ENCODE measurements around the gene ALKBH8. TPM values are rescaled to one million over a fixed set of nuclear protein-coding genes. Genes with fewer than 3 reads are reported as not detected.
A peak's percentile ranks its signal among the peaks of the same experiment; 100 is the strongest.

The ALKBH8 gene
- total and polyA plus RNA-seq, 2 of the 13 experiments (the other 11 are each of a cell fraction or from before 2014, with no cell fraction given) = 2.4 to 9.1 TPM

DNA sequence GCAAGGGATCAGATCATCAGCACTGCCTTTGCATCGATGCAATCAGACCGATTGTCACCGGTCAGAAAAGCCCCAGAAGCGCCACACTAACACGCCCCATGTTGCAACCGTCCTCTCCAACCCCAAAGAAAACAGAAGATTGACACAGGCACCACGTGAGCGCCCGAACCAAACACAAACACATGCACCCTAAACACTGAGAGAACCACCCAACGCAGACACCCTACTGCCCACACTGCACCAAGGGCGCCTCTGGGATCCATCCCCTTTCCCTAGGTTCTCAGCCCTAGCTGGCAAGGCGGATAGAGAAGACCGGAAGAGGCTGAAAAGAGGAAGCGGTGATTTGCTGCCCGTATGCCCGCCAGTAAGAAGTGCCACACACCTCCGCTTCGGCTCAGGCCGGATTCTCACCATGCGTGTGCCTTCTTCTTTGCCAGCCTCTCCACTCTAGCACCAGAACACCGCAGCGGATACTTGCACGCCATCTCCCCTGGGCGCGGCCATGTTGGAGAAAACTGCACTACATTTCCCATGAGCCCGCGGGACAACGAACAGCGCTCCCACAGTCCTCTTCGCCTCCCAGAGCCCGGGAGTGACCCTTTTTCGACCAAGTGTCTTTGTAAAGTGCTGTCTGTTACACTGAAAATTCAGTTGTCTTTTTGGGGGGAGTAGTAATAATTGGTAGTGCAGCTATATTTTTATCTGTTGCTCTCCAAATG is at the start of gene ALKBH8 (continued):
- TF ChIP-seq, protein P1, sequence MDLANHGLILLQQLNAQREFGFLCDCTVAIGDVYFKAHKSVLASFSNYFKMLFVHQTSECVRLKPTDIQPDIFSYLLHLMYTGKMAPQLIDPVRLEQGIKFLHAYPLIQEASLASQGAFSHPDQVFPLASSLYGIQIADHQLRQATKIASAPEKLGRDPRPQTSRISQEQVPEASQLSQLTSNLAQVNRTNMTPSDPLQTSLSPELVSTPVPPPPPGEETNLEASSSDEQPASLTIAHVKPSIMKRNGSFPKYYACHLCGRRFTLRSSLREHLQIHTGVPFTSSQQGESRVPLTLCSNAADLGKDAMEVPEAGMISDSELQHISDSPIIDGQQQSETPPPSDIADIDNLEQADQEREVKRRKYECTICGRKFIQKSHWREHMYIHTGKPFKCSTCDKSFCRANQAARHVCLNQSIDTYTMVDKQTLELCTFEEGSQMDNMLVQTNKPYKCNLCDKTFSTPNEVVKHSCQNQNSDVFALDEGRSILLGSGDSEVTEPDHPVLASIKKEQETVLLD (CRISPR knock-in tag; IDR thresholded peaks at IDR 0.05; ENCODE audit: low read depth) = peak; percentile 56; the same call in 1 of the 2 replicates
- no peak for TF ChIP-seq ZNF329 (CRISPR knock-in tag; IDR thresholded peaks at IDR 0.05; ENCODE audit: low read depth)
- TF ChIP-seq ZFP36L2 (CRISPR knock-in tag; IDR thresholded peaks at IDR 0.05) = no peak
- TF ChIP-seq, protein P2, sequence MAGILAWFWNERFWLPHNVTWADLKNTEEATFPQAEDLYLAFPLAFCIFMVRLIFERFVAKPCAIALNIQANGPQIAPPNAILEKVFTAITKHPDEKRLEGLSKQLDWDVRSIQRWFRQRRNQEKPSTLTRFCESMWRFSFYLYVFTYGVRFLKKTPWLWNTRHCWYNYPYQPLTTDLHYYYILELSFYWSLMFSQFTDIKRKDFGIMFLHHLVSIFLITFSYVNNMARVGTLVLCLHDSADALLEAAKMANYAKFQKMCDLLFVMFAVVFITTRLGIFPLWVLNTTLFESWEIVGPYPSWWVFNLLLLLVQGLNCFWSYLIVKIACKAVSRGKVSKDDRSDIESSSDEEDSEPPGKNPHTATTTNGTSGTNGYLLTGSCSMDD (CRISPR knock-in tag; IDR thresholded peaks at IDR 0.05) = no peak
- TF ChIP-seq, protein P3, sequence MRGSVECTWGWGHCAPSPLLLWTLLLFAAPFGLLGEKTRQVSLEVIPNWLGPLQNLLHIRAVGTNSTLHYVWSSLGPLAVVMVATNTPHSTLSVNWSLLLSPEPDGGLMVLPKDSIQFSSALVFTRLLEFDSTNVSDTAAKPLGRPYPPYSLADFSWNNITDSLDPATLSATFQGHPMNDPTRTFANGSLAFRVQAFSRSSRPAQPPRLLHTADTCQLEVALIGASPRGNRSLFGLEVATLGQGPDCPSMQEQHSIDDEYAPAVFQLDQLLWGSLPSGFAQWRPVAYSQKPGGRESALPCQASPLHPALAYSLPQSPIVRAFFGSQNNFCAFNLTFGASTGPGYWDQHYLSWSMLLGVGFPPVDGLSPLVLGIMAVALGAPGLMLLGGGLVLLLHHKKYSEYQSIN (CRISPR knock-in tag; IDR thresholded peaks at IDR 0.05; ENCODE audit: borderline replicate concordance) = no peak
- TF ChIP-seq GATAD2A (CRISPR knock-in tag; IDR thresholded peaks at IDR 0.05) = no peak
- TF ChIP-seq ATF7 (IDR thresholded peaks at IDR 0.05) = no peak
- no peak for TF ChIP-seq ATF7 (CRISPR knock-in tag; IDR thresholded peaks at IDR 0.05)
- TF ChIP-seq, protein P4, sequence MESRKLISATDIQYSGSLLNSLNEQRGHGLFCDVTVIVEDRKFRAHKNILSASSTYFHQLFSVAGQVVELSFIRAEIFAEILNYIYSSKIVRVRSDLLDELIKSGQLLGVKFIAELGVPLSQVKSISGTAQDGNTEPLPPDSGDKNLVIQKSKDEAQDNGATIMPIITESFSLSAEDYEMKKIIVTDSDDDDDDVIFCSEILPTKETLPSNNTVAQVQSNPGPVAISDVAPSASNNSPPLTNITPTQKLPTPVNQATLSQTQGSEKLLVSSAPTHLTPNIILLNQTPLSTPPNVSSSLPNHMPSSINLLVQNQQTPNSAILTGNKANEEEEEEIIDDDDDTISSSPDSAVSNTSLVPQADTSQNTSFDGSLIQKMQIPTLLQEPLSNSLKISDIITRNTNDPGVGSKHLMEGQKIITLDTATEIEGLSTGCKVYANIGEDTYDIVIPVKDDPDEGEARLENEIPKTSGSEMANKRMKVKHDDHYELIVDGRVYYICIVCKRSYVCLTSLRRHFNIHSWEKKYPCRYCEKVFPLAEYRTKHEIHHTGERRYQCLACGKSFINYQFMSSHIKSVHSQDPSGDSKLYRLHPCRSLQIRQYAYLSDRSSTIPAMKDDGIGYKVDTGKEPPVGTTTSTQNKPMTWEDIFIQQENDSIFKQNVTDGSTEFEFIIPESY (CRISPR knock-in tag; IDR thresholded peaks at IDR 0.05) = no peak
- TF ChIP-seq SMAD1 (CRISPR knock-in tag; IDR thresholded peaks at IDR 0.05; ENCODE audit: borderline replicate concordance, low read depth) = no peak; the same call in 1 of the 2 replicates
- TF ChIP-seq, protein P5, sequence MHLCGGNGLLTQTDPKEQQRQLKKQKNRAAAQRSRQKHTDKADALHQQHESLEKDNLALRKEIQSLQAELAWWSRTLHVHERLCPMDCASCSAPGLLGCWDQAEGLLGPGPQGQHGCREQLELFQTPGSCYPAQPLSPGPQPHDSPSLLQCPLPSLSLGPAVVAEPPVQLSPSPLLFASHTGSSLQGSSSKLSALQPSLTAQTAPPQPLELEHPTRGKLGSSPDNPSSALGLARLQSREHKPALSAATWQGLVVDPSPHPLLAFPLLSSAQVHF (CRISPR knock-in tag; IDR thresholded peaks at IDR 0.05) = no peak
- no peak for TF ChIP-seq REXO4 (CRISPR knock-in tag; IDR thresholded peaks at IDR 0.05; ENCODE audit: borderline replicate concordance)
- TF ChIP-seq, protein P6, sequence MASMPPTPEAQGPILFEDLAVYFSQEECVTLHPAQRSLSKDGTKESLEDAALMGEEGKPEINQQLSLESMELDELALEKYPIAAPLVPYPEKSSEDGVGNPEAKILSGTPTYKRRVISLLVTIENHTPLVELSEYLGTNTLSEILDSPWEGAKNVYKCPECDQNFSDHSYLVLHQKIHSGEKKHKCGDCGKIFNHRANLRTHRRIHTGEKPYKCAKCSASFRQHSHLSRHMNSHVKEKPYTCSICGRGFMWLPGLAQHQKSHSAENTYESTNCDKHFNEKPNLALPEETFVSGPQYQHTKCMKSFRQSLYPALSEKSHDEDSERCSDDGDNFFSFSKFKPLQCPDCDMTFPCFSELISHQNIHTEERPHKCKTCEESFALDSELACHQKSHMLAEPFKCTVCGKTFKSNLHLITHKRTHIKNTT (CRISPR knock-in tag; IDR thresholded peaks at IDR 0.05) = no peak
- TF ChIP-seq, protein P7, sequence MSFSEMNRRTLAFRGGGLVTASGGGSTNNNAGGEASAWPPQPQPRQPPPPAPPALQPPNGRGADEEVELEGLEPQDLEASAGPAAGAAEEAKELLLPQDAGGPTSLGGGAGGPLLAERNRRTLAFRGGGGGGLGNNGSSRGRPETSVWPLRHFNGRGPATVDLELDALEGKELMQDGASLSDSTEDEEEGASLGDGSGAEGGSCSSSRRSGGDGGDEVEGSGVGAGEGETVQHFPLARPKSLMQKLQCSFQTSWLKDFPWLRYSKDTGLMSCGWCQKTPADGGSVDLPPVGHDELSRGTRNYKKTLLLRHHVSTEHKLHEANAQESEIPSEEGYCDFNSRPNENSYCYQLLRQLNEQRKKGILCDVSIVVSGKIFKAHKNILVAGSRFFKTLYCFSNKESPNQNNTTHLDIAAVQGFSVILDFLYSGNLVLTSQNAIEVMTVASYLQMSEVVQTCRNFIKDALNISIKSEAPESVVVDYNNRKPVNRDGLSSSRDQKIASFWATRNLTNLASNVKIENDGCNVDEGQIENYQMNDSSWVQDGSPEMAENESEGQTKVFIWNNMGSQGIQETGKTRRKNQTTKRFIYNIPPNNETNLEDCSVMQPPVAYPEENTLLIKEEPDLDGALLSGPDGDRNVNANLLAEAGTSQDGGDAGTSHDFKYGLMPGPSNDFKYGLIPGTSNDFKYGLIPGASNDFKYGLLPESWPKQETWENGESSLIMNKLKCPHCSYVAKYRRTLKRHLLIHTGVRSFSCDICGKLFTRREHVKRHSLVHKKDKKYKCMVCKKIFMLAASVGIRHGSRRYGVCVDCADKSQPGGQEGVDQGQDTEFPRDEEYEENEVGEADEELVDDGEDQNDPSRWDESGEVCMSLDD (CRISPR knock-in tag; IDR thresholded peaks at IDR 0.05; ENCODE audit: borderline replicate concordance) = no peak
- TF ChIP-seq ZMAT3 (CRISPR knock-in tag; conservative IDR thresholded peaks at IDR 0.05) = no peak
- TF ChIP-seq, protein P8, sequence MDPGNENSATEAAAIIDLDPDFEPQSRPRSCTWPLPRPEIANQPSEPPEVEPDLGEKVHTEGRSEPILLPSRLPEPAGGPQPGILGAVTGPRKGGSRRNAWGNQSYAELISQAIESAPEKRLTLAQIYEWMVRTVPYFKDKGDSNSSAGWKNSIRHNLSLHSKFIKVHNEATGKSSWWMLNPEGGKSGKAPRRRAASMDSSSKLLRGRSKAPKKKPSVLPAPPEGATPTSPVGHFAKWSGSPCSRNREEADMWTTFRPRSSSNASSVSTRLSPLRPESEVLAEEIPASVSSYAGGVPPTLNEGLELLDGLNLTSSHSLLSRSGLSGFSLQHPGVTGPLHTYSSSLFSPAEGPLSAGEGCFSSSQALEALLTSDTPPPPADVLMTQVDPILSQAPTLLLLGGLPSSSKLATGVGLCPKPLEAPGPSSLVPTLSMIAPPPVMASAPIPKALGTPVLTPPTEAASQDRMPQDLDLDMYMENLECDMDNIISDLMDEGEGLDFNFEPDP (CRISPR knock-in tag; conservative IDR thresholded peaks at IDR 0.05) = no peak
- no peak for TF ChIP-seq XBP1 (CRISPR knock-in tag; IDR thresholded peaks at IDR 0.05)
